ENCODE data around the gene PNPO. TPM values are rescaled to one million over a fixed set of nuclear protein-coding genes. Genes with fewer than 3 reads are reported as not detected.

PNPO gene
- total and polyA plus RNA-seq, 2 of the 13 experiments (the other 11 are each of a cell fraction or from before 2014, with no cell fraction given), result 47.9 to 63.3 TPM

DNA sequence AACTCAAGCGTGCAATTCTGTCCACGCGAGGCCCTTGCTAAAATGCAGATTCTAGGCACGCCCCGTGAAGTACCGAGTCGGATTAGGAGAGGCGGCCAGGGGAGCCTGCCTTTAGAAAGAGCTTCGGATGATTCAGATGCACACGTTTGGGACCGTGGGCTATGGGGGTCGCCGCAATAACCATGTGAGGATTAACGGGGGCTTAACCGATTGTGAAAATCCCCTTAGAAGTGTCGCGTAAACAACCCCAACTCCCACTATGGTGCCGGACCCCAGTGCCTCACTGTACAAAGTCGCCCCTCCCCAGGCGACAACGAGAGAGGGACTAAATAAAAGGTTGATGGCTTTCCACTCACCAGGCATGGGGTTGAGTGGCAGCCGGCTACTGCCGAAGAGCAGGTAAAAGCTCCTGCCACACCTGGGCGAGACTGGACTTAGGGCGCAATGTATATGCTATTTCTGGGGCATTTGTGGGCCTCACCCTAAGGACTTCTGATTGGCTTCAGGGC lies 46.0 kb upstream of the PNPO start (continued):
- TF ChIP-seq, protein P1, sequence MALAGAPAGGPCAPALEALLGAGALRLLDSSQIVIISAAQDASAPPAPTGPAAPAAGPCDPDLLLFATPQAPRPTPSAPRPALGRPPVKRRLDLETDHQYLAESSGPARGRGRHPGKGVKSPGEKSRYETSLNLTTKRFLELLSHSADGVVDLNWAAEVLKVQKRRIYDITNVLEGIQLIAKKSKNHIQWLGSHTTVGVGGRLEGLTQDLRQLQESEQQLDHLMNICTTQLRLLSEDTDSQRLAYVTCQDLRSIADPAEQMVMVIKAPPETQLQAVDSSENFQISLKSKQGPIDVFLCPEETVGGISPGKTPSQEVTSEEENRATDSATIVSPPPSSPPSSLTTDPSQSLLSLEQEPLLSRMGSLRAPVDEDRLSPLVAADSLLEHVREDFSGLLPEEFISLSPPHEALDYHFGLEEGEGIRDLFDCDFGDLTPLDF (CRISPR knock-in tag; IDR thresholded peaks at IDR 0.05), result no peak
- TF ChIP-seq DR1 (CRISPR knock-in tag; IDR thresholded peaks at IDR 0.05), result peak; percentile 90
- peak; percentile 61; the same call in 1 of the 2 replicates for TF ChIP-seq NR2F2 (IDR thresholded peaks at IDR 0.05; ENCODE audit: borderline replicate concordance, low read depth)
- TF ChIP-seq ZSCAN9 (CRISPR knock-in tag; IDR thresholded peaks at IDR 0.05; ENCODE audit: borderline replicate concordance), result peak; percentile 73; the same call in 1 of the 2 replicates
- TF ChIP-seq NFE2L2 (IDR thresholded peaks at IDR 0.05; ENCODE audit: low read length), result no peak
- TF ChIP-seq ZNF556 (CRISPR knock-in tag; IDR thresholded peaks at IDR 0.05; ENCODE audit: borderline replicate concordance), result peak; percentile 23; the same call in 1 of the 2 replicates
- TF ChIP-seq HOXA5 (CRISPR knock-in tag; IDR thresholded peaks at IDR 0.05), result peak; percentile 27; the same call in 1 of the 2 replicates
- TF ChIP-seq, protein P2, sequence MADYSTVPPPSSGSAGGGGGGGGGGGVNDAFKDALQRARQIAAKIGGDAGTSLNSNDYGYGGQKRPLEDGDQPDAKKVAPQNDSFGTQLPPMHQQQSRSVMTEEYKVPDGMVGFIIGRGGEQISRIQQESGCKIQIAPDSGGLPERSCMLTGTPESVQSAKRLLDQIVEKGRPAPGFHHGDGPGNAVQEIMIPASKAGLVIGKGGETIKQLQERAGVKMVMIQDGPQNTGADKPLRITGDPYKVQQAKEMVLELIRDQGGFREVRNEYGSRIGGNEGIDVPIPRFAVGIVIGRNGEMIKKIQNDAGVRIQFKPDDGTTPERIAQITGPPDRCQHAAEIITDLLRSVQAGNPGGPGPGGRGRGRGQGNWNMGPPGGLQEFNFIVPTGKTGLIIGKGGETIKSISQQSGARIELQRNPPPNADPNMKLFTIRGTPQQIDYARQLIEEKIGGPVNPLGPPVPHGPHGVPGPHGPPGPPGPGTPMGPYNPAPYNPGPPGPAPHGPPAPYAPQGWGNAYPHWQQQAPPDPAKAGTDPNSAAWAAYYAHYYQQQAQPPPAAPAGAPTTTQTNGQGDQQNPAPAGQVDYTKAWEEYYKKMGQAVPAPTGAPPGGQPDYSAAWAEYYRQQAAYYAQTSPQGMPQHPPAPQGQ (CRISPR knock-in tag; IDR thresholded peaks at IDR 0.05; ENCODE audit: borderline replicate concordance), result peak; percentile 93; the same call in 1 of the 2 replicates
- TF ChIP-seq, protein P3, sequence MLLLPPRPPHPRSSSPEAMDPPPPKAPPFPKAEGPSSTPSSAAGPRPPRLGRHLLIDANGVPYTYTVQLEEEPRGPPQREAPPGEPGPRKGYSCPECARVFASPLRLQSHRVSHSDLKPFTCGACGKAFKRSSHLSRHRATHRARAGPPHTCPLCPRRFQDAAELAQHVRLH (CRISPR knock-in tag; IDR thresholded peaks at IDR 0.05; ENCODE audit: borderline replicate concordance, low read depth), result peak; percentile 72; the same call in 1 of the 2 replicates
- TF ChIP-seq MTA1 (CRISPR knock-in tag; IDR thresholded peaks at IDR 0.05; ENCODE audit: borderline replicate concordance), result no peak
- TF ChIP-seq HDAC1 (CRISPR knock-in tag; IDR thresholded peaks at IDR 0.05), result peak; percentile 84
- no peak for TF ChIP-seq ZNF562 (CRISPR knock-in tag; IDR thresholded peaks at IDR 0.05; ENCODE audit: borderline replicate concordance)
- TF ChIP-seq SKI (IDR thresholded peaks at IDR 0.05; ENCODE audit: partially characterized antibody), result no peak
- no peak; the same call in 1 of the 2 replicates for TF ChIP-seq ZNF256 (CRISPR knock-in tag; conservative IDR thresholded peaks at IDR 0.05)
- no peak for TF ChIP-seq ZNF83 (CRISPR knock-in tag; IDR thresholded peaks at IDR 0.05; ENCODE audit: borderline replicate concordance)
- no peak for TF ChIP-seq ZNF737 (CRISPR knock-in tag; IDR thresholded peaks at IDR 0.05; ENCODE audit: borderline replicate concordance)
- peak; percentile 6; the same call in 1 of the 2 replicates for TF ChIP-seq ZNF709 (CRISPR knock-in tag; IDR thresholded peaks at IDR 0.05)
- peak; percentile 83 for TF ChIP-seq ZEB1 (IDR thresholded peaks at IDR 0.05; ENCODE audit: insufficient replicate concordance, low read depth)
- TF ChIP-seq SNAI1 (CRISPR knock-in tag; IDR thresholded peaks at IDR 0.05; ENCODE audit: borderline replicate concordance), result 0 out of 2 replicates have a peak, but pooled peaks have one; percentile 4
- TF ChIP-seq ZNF720 (CRISPR knock-in tag; IDR thresholded peaks at IDR 0.05), result no peak
- TF ChIP-seq ASH2L (IDR thresholded peaks at IDR 0.05; ENCODE audit: insufficient read length, low read depth, low read length), result peak; percentile 11
- no peak for TF ChIP-seq RFXANK (CRISPR knock-in tag; IDR thresholded peaks at IDR 0.05)
- TF ChIP-seq, protein P4, sequence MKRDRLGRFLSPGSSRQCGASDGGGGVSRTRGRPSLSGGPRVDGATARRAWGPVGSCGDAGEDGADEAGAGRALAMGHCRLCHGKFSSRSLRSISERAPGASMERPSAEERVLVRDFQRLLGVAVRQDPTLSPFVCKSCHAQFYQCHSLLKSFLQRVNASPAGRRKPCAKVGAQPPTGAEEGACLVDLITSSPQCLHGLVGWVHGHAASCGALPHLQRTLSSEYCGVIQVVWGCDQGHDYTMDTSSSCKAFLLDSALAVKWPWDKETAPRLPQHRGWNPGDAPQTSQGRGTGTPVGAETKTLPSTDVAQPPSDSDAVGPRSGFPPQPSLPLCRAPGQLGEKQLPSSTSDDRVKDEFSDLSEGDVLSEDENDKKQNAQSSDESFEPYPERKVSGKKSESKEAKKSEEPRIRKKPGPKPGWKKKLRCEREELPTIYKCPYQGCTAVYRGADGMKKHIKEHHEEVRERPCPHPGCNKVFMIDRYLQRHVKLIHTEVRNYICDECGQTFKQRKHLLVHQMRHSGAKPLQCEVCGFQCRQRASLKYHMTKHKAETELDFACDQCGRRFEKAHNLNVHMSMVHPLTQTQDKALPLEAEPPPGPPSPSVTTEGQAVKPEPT (CRISPR knock-in tag; IDR thresholded peaks at IDR 0.05; ENCODE audit: low read depth), result 0 out of 2 replicates have a peak, but pooled peaks have one; percentile 33
- peak; percentile 65; the same call in 1 of the 2 replicates for TF ChIP-seq KMT2B (CRISPR knock-in tag; IDR thresholded peaks at IDR 0.05)
